ENCODE data around the gene SGPP1.

The SGPP1 gene

DNA sequence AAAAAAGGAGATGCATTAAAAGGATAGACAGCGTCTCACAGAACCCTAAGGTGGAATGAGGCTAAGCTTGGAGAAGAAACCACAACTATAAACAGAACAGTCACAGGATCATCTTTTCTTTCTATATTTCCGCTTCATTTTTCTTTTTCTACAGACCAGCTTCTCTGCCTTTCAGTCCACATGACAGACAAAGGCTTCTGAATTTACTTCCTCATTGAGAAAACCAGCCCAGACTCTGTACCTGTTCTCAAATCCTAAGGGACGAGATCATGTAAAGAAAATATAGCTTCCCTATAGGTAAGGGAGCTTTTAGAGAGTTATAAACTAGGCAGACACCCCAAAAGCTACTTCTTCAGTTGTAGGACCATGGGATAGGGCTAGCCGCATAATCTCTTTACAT is 17.4 kb downstream of the SGPP1 start:
- Histone ChIP-seq H3K18ac (ENCODE audit: low read length) (no peak overlapping the region), H2AK5ac (ENCODE audit: low read depth, low read length) (no peak overlapping the region), H3K14ac (ENCODE audit: low read length) (no peak overlapping the region), H3K23ac (ENCODE audit: low read depth, low read length, poor library complexity) (no peak overlapping the region), H2BK15ac (ENCODE audit: low read length) (no peak overlapping the region), H3K9me3 (replicated peaks in 1 of 2; ENCODE audit: control insufficient read depth in 2 of 2, insufficient read depth in 1 of 2, low read depth in 1 of 2, low read length in 2 of 2) (peaks cover 0 to 2% of the 10 kb centered on the region in 2 donors), H3K4me3 (ENCODE audit: low read length in 2 of 2) (no peak overlapping the region), H3K27ac (replicated peaks; ENCODE audit: low read length) (no peak overlapping the region), H2AFZ (ENCODE audit: low read length) (no peak overlapping the region), H3K4me2 (ENCODE audit: insufficient read depth, low read length, poor library complexity, severe bottlenecking) (no peak overlapping the region), H3K4ac (ENCODE audit: low read length) (no peak overlapping the region), H3K27me3 (ENCODE audit: control insufficient read depth in 3 of 3, insufficient read depth in 3 of 3, low read depth in 1 of 3, low read length in 3 of 3) (no peaks in the 10 kb centered on the region), H3K4me1 (ENCODE audit: control insufficient read depth in 2 of 2, insufficient read depth in 1 of 2, low read depth in 1 of 2, low read length in 2 of 2) (no peaks in the 10 kb centered on the region), H2BK120ac (ENCODE audit: low read depth, low read length) (no peak overlapping the region), H2BK12ac (ENCODE audit: low read length) (no peak overlapping the region), H2BK5ac (ENCODE audit: low read length) (no peak overlapping the region), H3K36me3 (replicated peaks in 1 of 2; ENCODE audit: control insufficient read depth in 2 of 2, insufficient read depth in 2 of 2, low read length in 2 of 2) (no peaks in the 10 kb centered on the region), H4K8ac (ENCODE audit: low read depth, low read length) (no peak overlapping the region), H3K9ac (ENCODE audit: low read depth, low read length, poor library complexity) (no peak overlapping the region), H4K91ac (ENCODE audit: low read depth, low read length, poor library complexity) (no peak overlapping the region), H3K79me1 (ENCODE audit: low read depth, low read length) (peaks cover 1% of the 10 kb centered on the region)
- DNase-seq (ENCODE audit: low spot score), result no peak
- WGBS, 2 donors (ENCODE audit: extremely low coverage in 2 of 2, insufficient read length in 2 of 2, insufficient replicate concordance in 1 of 2), result no CpG with 5 or more reads among the region's 4 CpGs

DNA sequence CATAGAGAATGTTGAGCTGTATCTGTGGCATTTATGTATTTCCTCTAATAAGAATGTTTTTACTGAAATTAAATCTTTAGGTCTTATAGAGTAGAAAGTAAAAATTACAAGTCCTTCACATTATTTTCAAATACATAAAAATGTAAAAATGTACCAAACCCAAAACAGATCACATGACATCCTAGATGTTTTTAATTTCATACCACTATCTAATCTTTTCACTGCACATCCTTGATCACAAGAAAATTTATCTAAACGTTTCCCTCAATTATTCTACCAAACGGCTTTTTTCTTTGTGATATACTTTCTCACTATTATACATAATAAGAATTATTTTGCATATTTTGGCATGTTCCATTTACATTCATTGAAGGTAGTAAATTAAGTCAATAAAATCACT is 18.3 kb downstream of the SGPP1 start:
- Histone ChIP-seq H3K14ac (ENCODE audit: low read length) (no peak overlapping the region), H3K4me1 (ENCODE audit: control insufficient read depth in 2 of 2, insufficient read depth in 1 of 2, low read depth in 1 of 2, low read length in 2 of 2) (no peaks in the 10 kb centered on the region), H3K4ac (ENCODE audit: low read length) (no peak overlapping the region), H2BK12ac (ENCODE audit: low read length) (no peak overlapping the region), H3K4me2 (ENCODE audit: insufficient read depth, low read length, poor library complexity, severe bottlenecking) (no peak overlapping the region), H2BK120ac (ENCODE audit: low read depth, low read length) (no peak overlapping the region), H3K27me3 (ENCODE audit: control insufficient read depth in 3 of 3, insufficient read depth in 3 of 3, low read depth in 1 of 3, low read length in 3 of 3) (no peaks in the 10 kb centered on the region), H2AK5ac (ENCODE audit: low read depth, low read length) (no peak overlapping the region), H3K36me3 (replicated peaks in 1 of 2; ENCODE audit: control insufficient read depth in 2 of 2, insufficient read depth in 2 of 2, low read length in 2 of 2) (no peaks in the 10 kb centered on the region), H3K79me1 (ENCODE audit: low read depth, low read length) (no peaks in the 10 kb centered on the region), H3K4me3 (ENCODE audit: low read length in 2 of 2) (no peak overlapping the region), H3K9ac (ENCODE audit: low read depth, low read length, poor library complexity) (no peak overlapping the region), H3K23ac (ENCODE audit: low read depth, low read length, poor library complexity) (no peak overlapping the region), H4K8ac (ENCODE audit: low read depth, low read length) (no peak overlapping the region), H2AFZ (ENCODE audit: low read length) (no peak overlapping the region), H4K91ac (ENCODE audit: low read depth, low read length, poor library complexity) (no peak overlapping the region), H3K27ac (replicated peaks; ENCODE audit: low read length) (no peak overlapping the region), H3K18ac (ENCODE audit: low read length) (no peak overlapping the region), H2BK5ac (ENCODE audit: low read length) (no peak overlapping the region), H3K9me3 (replicated peaks in 1 of 2; ENCODE audit: control insufficient read depth in 2 of 2, insufficient read depth in 1 of 2, low read depth in 1 of 2, low read length in 2 of 2) (peaks cover 0 to 2% of the 10 kb centered on the region in 2 donors), H2BK15ac (ENCODE audit: low read length) (no peak overlapping the region)
- 100% methylated on average over 2 of the region's 2 CpGs; no CpG with 5 or more reads in 1 of the 2 donors for WGBS, 2 donors (ENCODE audit: extremely low coverage in 2 of 2, insufficient read length in 2 of 2, insufficient replicate concordance in 1 of 2)
- no peak for DNase-seq (ENCODE audit: low spot score)

DNA sequence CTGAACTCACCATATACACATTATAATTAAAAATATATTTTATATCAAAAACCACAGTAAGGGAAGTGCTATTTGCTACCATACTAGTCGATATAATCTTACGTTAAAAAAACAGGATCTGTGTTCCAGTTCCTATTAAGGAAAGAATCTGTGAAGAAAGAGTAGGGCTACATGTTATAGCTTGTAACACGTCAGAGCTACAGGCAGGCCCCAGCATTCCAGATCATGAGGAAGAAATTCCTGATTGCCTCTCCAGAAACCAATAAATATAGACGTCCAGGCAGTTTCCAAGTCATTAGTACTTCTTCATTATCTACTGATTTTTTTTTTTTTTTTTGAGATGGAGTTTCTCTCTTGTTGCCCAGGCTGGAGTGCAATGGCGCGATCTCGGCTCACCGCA is 20.6 kb downstream of the SGPP1 start:
- no peak overlapping the region for H4K91ac ChIP-seq (ENCODE audit: low read depth, low read length, poor library complexity)
- no CpG with 5 or more reads among the region's 8 CpGs for WGBS, 2 donors (ENCODE audit: extremely low coverage in 2 of 2, insufficient read length in 2 of 2, insufficient replicate concordance in 1 of 2)
- no peak overlapping the region for H2BK5ac ChIP-seq (ENCODE audit: low read length)
- no peaks in the 10 kb centered on the region for H3K4me1 ChIP-seq (ENCODE audit: control insufficient read depth in 2 of 2, insufficient read depth in 1 of 2, low read depth in 1 of 2, low read length in 2 of 2)
- H4K8ac ChIP-seq (ENCODE audit: low read depth, low read length), result no peak overlapping the region
- H3K36me3 ChIP-seq (replicated peaks in 1 of 2; ENCODE audit: control insufficient read depth in 2 of 2, insufficient read depth in 2 of 2, low read length in 2 of 2), result no peaks in the 10 kb centered on the region
- no peak for DNase-seq (ENCODE audit: low spot score)
- peaks cover 0 to 1% of the 10 kb centered on the region in 2 donors for H3K9me3 ChIP-seq (replicated peaks in 1 of 2; ENCODE audit: control insufficient read depth in 2 of 2, insufficient read depth in 1 of 2, low read depth in 1 of 2, low read length in 2 of 2)
- no peak overlapping the region for H3K14ac ChIP-seq (ENCODE audit: low read length)
- no peak overlapping the region for H2AFZ ChIP-seq (ENCODE audit: low read length)
- H3K4me3 ChIP-seq (ENCODE audit: low read length in 2 of 2), result no peak overlapping the region
- H2BK120ac ChIP-seq (ENCODE audit: low read depth, low read length), result no peak overlapping the region
- no peak overlapping the region for H3K23ac ChIP-seq (ENCODE audit: low read depth, low read length, poor library complexity)
- H3K18ac ChIP-seq (ENCODE audit: low read length), result no peak overlapping the region
- no peak overlapping the region for H2AK5ac ChIP-seq (ENCODE audit: low read depth, low read length)
- no peak overlapping the region for H3K9ac ChIP-seq (ENCODE audit: low read depth, low read length, poor library complexity)
- H3K27ac ChIP-seq (replicated peaks; ENCODE audit: low read length), result no peak overlapping the region
- H3K27me3 ChIP-seq (ENCODE audit: control insufficient read depth in 3 of 3, insufficient read depth in 3 of 3, low read depth in 1 of 3, low read length in 3 of 3), result no peaks in the 10 kb centered on the region
- no peak overlapping the region for H2BK15ac ChIP-seq (ENCODE audit: low read length)
- H3K4me2 ChIP-seq (ENCODE audit: insufficient read depth, low read length, poor library complexity, severe bottlenecking), result no peak overlapping the region
- H3K79me1 ChIP-seq (ENCODE audit: low read depth, low read length), result no peaks in the 10 kb centered on the region
- no peak overlapping the region for H2BK12ac ChIP-seq (ENCODE audit: low read length)
- H3K4ac ChIP-seq (ENCODE audit: low read length), result no peak overlapping the region

DNA sequence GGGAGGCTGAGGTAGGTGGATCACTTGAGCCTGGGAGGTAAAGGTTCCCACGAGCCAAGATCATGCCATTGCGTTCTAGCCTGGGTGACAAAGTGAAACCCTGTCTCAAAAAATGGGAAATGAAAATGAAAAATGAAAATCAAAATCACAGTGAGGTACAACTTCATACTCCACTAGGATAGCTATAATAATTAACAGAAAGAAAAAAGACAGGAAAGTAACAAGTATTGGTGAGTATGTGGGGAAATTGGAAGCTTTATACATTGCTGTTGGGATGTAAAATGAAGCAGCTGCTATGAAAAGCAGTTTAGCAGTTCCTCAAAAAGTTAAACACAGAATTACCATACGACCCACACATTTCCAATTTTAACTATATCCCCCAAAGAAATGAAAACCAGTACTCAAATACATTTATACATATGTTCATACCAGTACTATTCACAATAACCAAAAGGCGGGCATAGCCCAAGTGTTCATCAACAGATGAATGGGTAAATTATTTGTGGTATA is 22.2 kb downstream of the SGPP1 start:
- Histone ChIP-seq H3K4ac (ENCODE audit: low read length) (no peak overlapping the region), H3K9me3 (replicated peaks in 1 of 2; ENCODE audit: control insufficient read depth in 2 of 2, insufficient read depth in 1 of 2, low read depth in 1 of 2, low read length in 2 of 2) (no peaks in the 10 kb centered on the region), H2AFZ (ENCODE audit: low read length) (no peak overlapping the region), H2BK5ac (ENCODE audit: low read length) (no peak overlapping the region), H3K14ac (ENCODE audit: low read length) (no peak overlapping the region), H3K79me1 (ENCODE audit: low read depth, low read length) (no peaks in the 10 kb centered on the region), H3K4me2 (ENCODE audit: insufficient read depth, low read length, poor library complexity, severe bottlenecking) (no peak overlapping the region), H2BK15ac (ENCODE audit: low read length) (no peak overlapping the region), H3K9ac (ENCODE audit: low read depth, low read length, poor library complexity) (no peak overlapping the region), H3K18ac (ENCODE audit: low read length) (no peak overlapping the region), H3K4me1 (ENCODE audit: control insufficient read depth in 2 of 2, insufficient read depth in 1 of 2, low read depth in 1 of 2, low read length in 2 of 2) (no peaks in the 10 kb centered on the region), H3K27me3 (ENCODE audit: control insufficient read depth in 3 of 3, insufficient read depth in 3 of 3, low read depth in 1 of 3, low read length in 3 of 3) (no peaks in the 10 kb centered on the region), H3K23ac (ENCODE audit: low read depth, low read length, poor library complexity) (no peak overlapping the region), H2BK120ac (ENCODE audit: low read depth, low read length) (no peak overlapping the region), H2BK12ac (ENCODE audit: low read length) (no peak overlapping the region), H4K91ac (ENCODE audit: low read depth, low read length, poor library complexity) (no peak overlapping the region), H2AK5ac (ENCODE audit: low read depth, low read length) (no peak overlapping the region), H4K8ac (ENCODE audit: low read depth, low read length) (no peak overlapping the region), H3K27ac (replicated peaks; ENCODE audit: low read length) (no peak overlapping the region), H3K4me3 (ENCODE audit: low read length in 2 of 2) (no peak overlapping the region), H3K36me3 (replicated peaks in 1 of 2; ENCODE audit: control insufficient read depth in 2 of 2, insufficient read depth in 2 of 2, low read length in 2 of 2) (no peaks in the 10 kb centered on the region)
- no peak for DNase-seq (ENCODE audit: low spot score)
- 100% methylated on average over 1 of the region's 4 CpGs; no CpG with 5 or more reads in 1 of the 2 donors for WGBS, 2 donors (ENCODE audit: extremely low coverage in 2 of 2, insufficient read length in 2 of 2, insufficient replicate concordance in 1 of 2)

Data from neuronal stem cell (in vitro differentiated cells).